WI38 (cell line): ENCODE data around the gene CCL4.
"Not testable (repeated sequence)": the region's sequence is repeated elsewhere in the genome, so short reads cannot be mapped to it uniquely, and the experiment has no call there.

Source experiments
- H3K4me3 ChIP-seq: 2 replicates; pipeline ENCODE4 v1.5.1; 2011; ENCODE audit warnings: low read depth, mild to moderate bottlenecking, control low read depth, low read length
- TF ChIP-seq, protein P1 (sequence below): IDR thresholded peaks from 2 replicates; pipeline ENCODE4 v1.5.1; 2012; ENCODE audit warnings: low read depth, mild to moderate bottlenecking, control low read depth, low read length

The CCL4 gene

DNA sequence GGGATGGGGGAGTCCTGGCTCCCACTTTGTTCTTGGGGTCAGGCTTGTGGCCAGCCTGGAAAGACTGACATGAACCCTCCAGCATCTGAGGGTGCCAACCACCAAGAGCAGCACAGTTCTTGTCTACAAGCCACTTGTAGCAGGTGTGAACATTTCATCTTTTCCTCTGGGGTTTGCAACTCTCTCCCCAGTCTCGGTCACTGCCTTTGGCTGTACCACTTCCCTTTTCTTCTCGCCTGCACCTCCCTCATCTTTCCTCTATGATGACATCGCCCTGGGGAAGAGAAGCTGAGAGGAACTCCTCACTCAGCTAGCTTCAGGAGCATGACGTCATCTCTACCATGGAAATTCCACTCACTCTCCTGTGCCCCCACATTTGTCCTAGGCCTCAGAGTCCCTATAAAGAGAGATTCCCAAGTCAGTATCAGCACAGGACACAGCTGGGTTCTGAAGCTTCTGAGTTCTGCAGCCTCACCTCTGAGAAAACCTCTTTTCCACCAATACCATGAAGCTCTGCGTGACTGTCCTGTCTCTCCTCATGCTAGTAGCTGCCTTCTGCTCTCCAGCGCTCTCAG is at the start of gene CCL4:
Gene CCL4 (plus strand): TSS at position 427 of the 575 bp plus-strand sequence. CDS start 79 bp downstream, at position 506.
- not testable (repeated sequence) for H3K4me3 ChIP-seq

DNA sequence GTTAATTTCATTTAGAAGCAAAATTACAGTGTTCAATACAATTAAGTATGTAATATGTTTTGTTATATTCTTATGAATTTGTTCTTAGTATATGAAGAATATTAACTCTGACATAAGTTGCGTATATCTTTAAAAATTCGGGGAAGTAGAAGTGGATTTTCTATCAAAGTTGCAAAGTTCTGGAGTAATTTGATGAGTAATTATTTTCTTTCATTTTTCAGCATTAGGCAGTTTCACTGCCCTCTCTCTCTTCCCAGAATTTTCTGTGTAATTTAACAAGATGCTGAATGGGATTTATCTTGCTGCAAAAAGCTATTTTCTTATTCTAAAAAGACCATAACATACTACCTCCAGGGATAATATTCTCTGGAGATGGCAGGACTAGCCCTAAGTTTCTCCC is 48.5 kb upstream of the CCL4 start:
- TF ChIP-seq, protein P1, sequence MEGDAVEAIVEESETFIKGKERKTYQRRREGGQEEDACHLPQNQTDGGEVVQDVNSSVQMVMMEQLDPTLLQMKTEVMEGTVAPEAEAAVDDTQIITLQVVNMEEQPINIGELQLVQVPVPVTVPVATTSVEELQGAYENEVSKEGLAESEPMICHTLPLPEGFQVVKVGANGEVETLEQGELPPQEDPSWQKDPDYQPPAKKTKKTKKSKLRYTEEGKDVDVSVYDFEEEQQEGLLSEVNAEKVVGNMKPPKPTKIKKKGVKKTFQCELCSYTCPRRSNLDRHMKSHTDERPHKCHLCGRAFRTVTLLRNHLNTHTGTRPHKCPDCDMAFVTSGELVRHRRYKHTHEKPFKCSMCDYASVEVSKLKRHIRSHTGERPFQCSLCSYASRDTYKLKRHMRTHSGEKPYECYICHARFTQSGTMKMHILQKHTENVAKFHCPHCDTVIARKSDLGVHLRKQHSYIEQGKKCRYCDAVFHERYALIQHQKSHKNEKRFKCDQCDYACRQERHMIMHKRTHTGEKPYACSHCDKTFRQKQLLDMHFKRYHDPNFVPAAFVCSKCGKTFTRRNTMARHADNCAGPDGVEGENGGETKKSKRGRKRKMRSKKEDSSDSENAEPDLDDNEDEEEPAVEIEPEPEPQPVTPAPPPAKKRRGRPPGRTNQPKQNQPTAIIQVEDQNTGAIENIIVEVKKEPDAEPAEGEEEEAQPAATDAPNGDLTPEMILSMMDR: no peak

DNA sequence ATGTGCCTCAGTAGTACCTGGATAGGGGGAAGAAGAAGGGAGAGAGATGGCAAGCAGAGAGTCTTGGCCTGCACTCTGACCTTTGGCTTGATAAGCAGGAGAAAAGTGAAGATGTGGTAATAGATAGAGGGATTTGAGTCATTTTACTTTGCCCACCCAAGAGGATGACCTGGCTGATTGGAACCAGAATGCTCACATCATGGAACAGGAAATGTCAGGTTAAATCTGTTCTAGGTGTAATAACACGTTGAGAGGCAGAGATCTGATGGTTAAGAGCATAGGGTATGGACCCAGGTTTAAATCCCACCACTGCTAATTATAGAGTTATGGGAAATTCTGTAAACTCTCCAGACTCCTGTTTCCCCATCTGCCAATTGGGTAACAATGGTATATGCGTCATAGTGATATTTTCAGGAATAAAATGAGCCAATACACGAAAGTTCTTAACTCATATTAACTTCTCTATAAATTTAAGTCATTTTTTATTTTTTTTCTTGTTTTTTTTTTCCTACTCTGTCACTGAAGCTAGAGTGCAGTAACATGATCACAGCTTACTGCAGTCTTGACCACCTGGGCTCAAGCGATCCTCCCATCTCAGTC is 47.6 kb upstream of the CCL4 start:
- no peak overlapping the region for H3K4me3 ChIP-seq
- TF ChIP-seq, protein P1: no peak

More for the DNA sequence above, 48.5 kb upstream of the CCL4 start:
- no peak overlapping the region for H3K4me3 ChIP-seq

DNA sequence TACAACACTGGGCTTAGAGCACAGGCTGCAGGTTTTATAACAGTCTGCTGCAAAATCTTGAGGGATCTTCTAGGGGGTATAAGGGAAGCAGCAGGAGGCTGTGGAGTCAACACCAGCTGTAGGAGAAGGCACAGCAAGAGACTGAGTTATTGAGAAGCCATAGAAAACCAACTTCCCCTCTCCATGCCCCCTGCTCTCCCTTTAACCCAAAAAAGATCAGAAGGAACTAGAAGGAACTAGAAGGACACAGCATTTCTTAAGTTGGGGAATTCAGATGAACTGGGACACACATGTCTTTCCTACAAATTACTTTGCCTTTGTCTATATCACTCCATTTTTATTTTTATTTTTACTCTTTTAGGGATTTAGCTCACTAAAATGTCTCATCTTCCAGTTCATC is 45.7 kb upstream of the CCL4 start:
- H3K4me3 ChIP-seq: no peak overlapping the region
- TF ChIP-seq, protein P1: no peak

DNA sequence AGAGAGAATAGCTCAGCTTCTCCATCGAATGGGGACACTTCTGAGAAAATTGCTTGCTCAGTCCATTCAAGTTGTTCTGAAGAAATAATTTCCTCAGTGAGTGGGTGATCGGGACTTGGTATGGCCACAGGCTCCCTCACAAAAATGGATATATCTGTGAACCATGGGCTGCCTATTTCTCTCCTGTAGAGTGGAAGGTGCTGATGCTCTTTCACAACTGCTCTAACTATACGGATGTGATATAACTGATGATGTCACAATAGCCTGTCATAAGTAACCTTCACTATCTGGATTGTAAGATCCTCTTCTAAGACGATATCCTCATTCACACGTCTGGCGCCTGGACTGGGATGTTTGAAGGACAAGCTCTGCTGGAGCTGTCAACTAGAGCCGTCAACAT is 44.2 kb upstream of the CCL4 start:
- H3K4me3 ChIP-seq: no peak overlapping the region

DNA sequence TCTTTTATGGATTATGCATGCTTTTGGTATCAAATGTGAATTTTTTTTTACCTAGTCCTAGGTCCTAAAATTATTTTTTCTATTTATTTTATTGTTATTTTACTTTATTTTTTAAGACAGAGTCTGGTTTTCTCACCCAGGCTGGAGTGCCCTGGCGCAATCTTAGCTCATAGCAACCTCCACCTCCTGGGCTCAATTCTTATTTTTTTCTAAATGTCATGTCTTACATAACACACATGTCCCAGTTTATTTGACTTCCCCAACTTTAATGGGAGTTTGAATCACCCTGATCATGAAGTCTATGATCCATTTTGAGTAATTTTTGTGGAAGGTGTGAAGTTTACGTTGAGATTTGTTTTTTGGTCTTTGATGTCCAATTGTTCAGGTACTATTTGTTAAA is 42.8 kb upstream of the CCL4 start:
- H3K4me3 ChIP-seq: no peak overlapping the region
- TF ChIP-seq, protein P1: no peak

More for the DNA sequence above, 44.2 kb upstream of the CCL4 start:
- TF ChIP-seq, protein P1: no peak

DNA sequence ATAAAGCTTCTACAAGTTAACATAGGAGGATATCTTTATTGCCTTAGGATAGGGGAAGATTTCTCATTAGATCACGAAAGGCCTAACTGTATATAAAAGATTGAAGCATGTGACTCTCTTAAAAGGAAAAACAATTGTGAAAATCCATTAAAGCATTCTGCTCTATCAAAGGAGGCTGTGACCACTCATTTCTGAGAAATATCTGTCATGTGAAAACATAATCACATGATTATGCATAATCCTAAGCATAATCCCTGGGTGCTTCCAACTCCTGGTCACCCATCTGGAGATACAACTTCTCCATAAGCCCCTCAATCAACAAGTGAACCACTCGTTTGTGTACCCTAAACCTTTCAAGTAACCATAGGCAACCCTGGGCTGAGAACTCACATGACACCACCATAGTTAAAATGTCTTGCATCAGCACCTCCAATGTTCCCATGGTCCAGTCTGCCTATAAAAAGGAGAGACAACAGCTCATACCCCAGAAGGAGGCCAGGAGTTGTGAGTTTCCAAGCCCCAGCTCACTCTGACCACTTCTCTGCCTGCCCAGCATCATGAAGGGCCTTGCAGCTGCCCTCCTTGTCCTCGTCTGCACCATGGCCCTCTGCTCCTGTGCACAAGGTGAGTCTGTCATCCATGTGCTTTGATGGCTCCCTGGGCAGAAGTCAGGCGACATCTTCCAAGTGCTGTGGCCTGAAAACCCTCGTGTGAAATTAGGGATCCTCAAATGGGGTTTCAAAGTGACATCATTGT is 39.7 kb upstream of the CCL4 start, which contains the start of gene CCL18:
Gene CCL18 (plus strand): TSS at position 487 of the 756 bp plus-strand sequence. CDS start 71 bp downstream, at position 558.
- H3K4me3 ChIP-seq: no peak within 1 kb of the TSS
- TF ChIP-seq, protein P1: no peak
